GM12878 (cell line): ENCODE results near the gene BTNL8. TPM values are rescaled to one million over a fixed set of nuclear protein-coding genes. Genes with fewer than 3 reads are reported as not detected.

Source experiments
- ATAC-seq: fragments of 200-7000 bp; cut with Tn5 transposase; 3 replicates; pipeline ENCODE4 v1.9.1; 2020; ENCODE audit warnings: mild to moderate bottlenecking, moderate library complexity
- BruUV-seq: library from RNA; stranded (reverse); fragments of 400-500 nt; replicated peaks from 2 replicates; lab custom pipeline; 2021; lab: Mats Ljungman, UMichigan
- CTCF ChIA-PET: fragments of 300-600 bp; sonication (Branson Sonifier 250); formaldehyde crosslinking; extraction: SDS; loops from one replicate; lab custom pipeline; 2021; ENCODE audit warnings: inconsistent platforms; lab: Yijun Ruan, JAX
- POLR2A ChIA-PET: fragments of 350-600 bp; formaldehyde crosslinking; extraction: SDS; loops from one replicate; lab custom pipeline; 2021; ENCODE audit warnings: inconsistent platforms; lab: Charles Lee
- RAD21 ChIA-PET: fragments of 300-600 bp; sonication (Branson Sonifier 250); formaldehyde crosslinking; loops from one replicate; lab custom pipeline; 2023; ENCODE audit warnings: antibody characterized with exemption; ENCODE audit not compliant: unreplicated experiment; lab: Charles Lee
- SMC1A ChIA-PET: fragments of 300-600 bp; sonication (Branson Sonifier 250); formaldehyde crosslinking; loops from one replicate; lab custom pipeline; 2023; ENCODE audit not compliant: unreplicated experiment, uncharacterized antibody; lab: Charles Lee
- DNase-seq: peaks from one replicate; pipeline ENCODE4 v3.0.0-alpha.2; 2011; ENCODE audit warnings: low read depth, low spot score
- FAIRE-seq: peaks from 3 replicates; lab custom pipeline; 2011; peaks lifted over from hg19 to GRCh38; lab: Jason Lieb, UNC
- H2AFZ ChIP-seq: 2 replicates; pipeline ENCODE4 v1.6.0; 2011; ENCODE audit warnings: low read depth, low read length, control low read depth; ENCODE audit not compliant: control insufficient read depth
- H3K27ac ChIP-seq: 2 replicates; pipeline ENCODE4 v1.5.1; 2011; ENCODE audit warnings: control low read depth; ENCODE audit not compliant: control insufficient read depth, insufficient read depth
- H3K27me3 ChIP-seq, 2 experiments: replicated peaks in 1 of 2; 2 replicates each; pipeline versions ENCODE4 v1.6.0 to v1.6.1; 2011; ENCODE audit warnings: low read length in 1 of 2; ENCODE audit not compliant: control insufficient read depth in 2 of 2, insufficient read depth in 2 of 2
- H3K36me3 ChIP-seq, 2 experiments: 2 replicates each; pipeline ENCODE4 v1.5.1; 2011; ENCODE audit warnings: low read length in 1 of 2; ENCODE audit not compliant: control insufficient read depth in 2 of 2, insufficient read depth in 2 of 2
- H3K4me1 ChIP-seq: 2 replicates; pipeline ENCODE4 v1.6.1; 2011; ENCODE audit warnings: mild to moderate bottlenecking, low read length, moderate library complexity, mixed read lengths; ENCODE audit not compliant: control insufficient read depth, insufficient read depth
- H3K4me2 ChIP-seq: 2 replicates; pipeline ENCODE4 v1.6.0; 2011; ENCODE audit warnings: control low read depth; ENCODE audit not compliant: control insufficient read depth, insufficient read depth
- H3K4me3 ChIP-seq: fragments of 200-600 bp; sonication (generic); 2 replicates; pipeline ENCODE4 v1.5.1; 2016
- H3K79me2 ChIP-seq: 2 replicates; pipeline ENCODE4 v1.6.0; 2011; ENCODE audit warnings: low read length; ENCODE audit not compliant: control insufficient read depth, insufficient read depth
- H3K9ac ChIP-seq: 2 replicates; pipeline ENCODE4 v1.8.0; 2011; ENCODE audit warnings: low read length, control low read depth, mixed read lengths; ENCODE audit not compliant: control insufficient read depth, insufficient read depth
- H3K9me3 ChIP-seq: replicated peaks from 3 replicates; pipeline ENCODE4 v1.5.1; 2011; ENCODE audit warnings: mild to moderate bottlenecking, low read length; ENCODE audit not compliant: control insufficient read depth, insufficient read depth
- H4K20me1 ChIP-seq: 2 replicates; pipeline ENCODE4 v1.6.0; 2011; ENCODE audit not compliant: control insufficient read depth, insufficient read depth
- ESRRA ChIP-seq: IDR thresholded peaks from 2 replicates; pipeline ENCODE4 v1.6.1; 2012; ENCODE audit warnings: mild to moderate bottlenecking, low read length, improper control_type of control experiment
- FOS ChIP-seq: IDR thresholded peaks from 3 replicates; pipeline ENCODE4 v1.6.1; 2011; ENCODE audit warnings: borderline replicate concordance; ENCODE audit not compliant: insufficient read length; ENCODE audit errors: extremely low read depth
- GABPA ChIP-seq: IDR thresholded peaks from 2 replicates; pipeline ENCODE4 v1.6.1; 2014; ENCODE audit warnings: antibody characterized with exemption, low read depth, mild to moderate bottlenecking, inconsistent platforms
- IRF4 ChIP-seq: IDR thresholded peaks from 2 replicates; pipeline ENCODE4 v1.6.1; 2011; ENCODE audit warnings: low read depth, low read length
- MTA3 ChIP-seq: IDR thresholded peaks from 2 replicates; pipeline ENCODE4 v1.6.1; 2012; ENCODE audit warnings: low read length, inconsistent platforms, borderline replicate concordance
- NFXL1 ChIP-seq: fragments of 450-650 bp; IDR thresholded peaks from 2 replicates; pipeline ENCODE4 v1.6.1; 2017; ENCODE audit warnings: antibody characterized with exemption, mild to moderate bottlenecking, borderline replicate concordance
- RAD21 ChIP-seq: IDR thresholded peaks from 2 replicates; pipeline ENCODE4 v1.6.1; 2011; ENCODE audit warnings: mild to moderate bottlenecking, low read depth, low read length, moderate library complexity; ENCODE audit not compliant: insufficient read depth
- RAD51 ChIP-seq: fragments of 450-650 bp; IDR thresholded peaks from 2 replicates; pipeline ENCODE4 v1.6.1; 2016; ENCODE audit warnings: moderate library complexity, mild to moderate bottlenecking, inconsistent platforms
- ZSCAN29 ChIP-seq: fragments of 450-650 bp; IDR thresholded peaks from 2 replicates; pipeline ENCODE4 v1.6.1; 2017; ENCODE audit warnings: mild to moderate bottlenecking, moderate library complexity
- WGBS: methylation state at CpG from one replicate; pipeline ENCODE4 v1.1.6; 2016; ENCODE audit warnings: low lambda C conversion rate; ENCODE audit not compliant: insufficient replicate concordance, insufficient coverage; ENCODE audit errors: missing lambda C conversion rate; 5-methylcytosine and 5-hydroxymethylcytosine counted together
- in situ Hi-C: fragments of 300-500 bp; cut with MboI; formaldehyde crosslinking; loops from 9 replicates; pipeline ENCODE4 v1.14.3; 2018; ENCODE audit warnings: mixed read lengths
- intact Hi-C: fragments of 100-400 bp; cut with micrococcal nuclease; formaldehyde crosslinking; loops from one replicate; pipeline ENCODE4 v1.14.2; 2022; ENCODE audit not compliant: unreplicated experiment
- polyA plus RNA-seq, 11 experiments: library from polyadenylated mRNA; depleted of rRNA in 4 of 11; unstranded in 6 of 11; stranded (reverse) in 5 of 11; fragments of >200 nt; fragmentation: Nextera tagmentation in 4 of 11; fragmentation: Illumina TruSeq in 1 of 11; extraction: Ambion mirVana in 4 of 11; extraction: Trizol in 1 of 11; gene quantifications; 1 replicate in 1 of 11; 2 replicates in 10 of 11; pipeline versions ENCODE4 v1.2.1 to v1.2.3, GENCODE V29; 2011 to 2016; ENCODE audit warnings: inconsistent platforms in 2 of 11, missing spikeins in 2 of 11, low read depth in 1 of 11
- total RNA-seq, 4 experiments: library from RNA; depleted of rRNA in 3 of 4; stranded (reverse); fragments of >200 nt in 3 of 4; fragmentation: Illumina TruSeq in 1 of 4; extraction: Trizol in 1 of 4; gene quantifications; 2 replicates each; pipeline versions ENCODE4 v1.2.1 to v1.2.3, GENCODE V29; 2013 to 2021
- TF ChIP-seq, protein P1 (sequence below): IDR thresholded peaks from 2 replicates; pipeline ENCODE4 v1.6.1; 2012; ENCODE audit warnings: low read depth, low read length, improper control_type of control experiment
- TF ChIP-seq, protein P2 (sequence below): fragments of 450-650 bp; conservative IDR thresholded peaks from 2 replicates; pipeline ENCODE4 v1.6.1; 2017; ENCODE audit warnings: mild to moderate bottlenecking, moderate library complexity
- TF ChIP-seq, protein P3 (sequence below): IDR thresholded peaks from 2 replicates; pipeline ENCODE4 v1.6.1; 2012; ENCODE audit warnings: low read depth, low read length, improper control_type of control experiment
- TF ChIP-seq, protein P4 (sequence below): fragments of 450-650 bp; IDR thresholded peaks from 2 replicates; pipeline ENCODE4 v1.6.1; 2017; ENCODE audit warnings: borderline replicate concordance

Gene BTNL8
- total and polyA plus RNA-seq, 10 of the 15 experiments (the other 5 are each of a cell fraction or from before 2014, with no cell fraction given) = 0.13 to 3.4 (median 0.26) TPM; not detected in 2

DNA sequence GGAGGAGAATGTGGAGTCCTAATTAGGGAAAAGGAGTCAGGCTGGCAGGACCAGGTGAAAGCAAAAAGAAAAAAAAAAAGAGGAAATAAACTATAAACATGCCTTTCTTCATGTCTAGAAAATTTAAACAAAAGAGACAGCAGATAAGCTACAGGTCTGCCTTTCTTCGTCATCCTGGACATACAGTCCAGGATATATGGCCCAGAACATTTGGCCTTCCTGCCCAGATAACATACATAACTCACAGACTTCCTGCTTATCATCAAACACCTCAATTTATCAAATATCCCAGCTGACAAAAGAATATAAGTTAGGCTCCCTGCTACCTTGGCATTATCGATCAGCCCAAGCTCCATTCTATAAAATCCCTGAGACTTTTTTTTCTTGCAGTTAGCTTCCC, 11.2 kb downstream of the BTNL8 start:
- POLR2A ChIA-PET = no interaction called here
- ATAC-seq = no peak
- H3K27me3 ChIP-seq = no peaks in the 10 kb centered on the region
- no TSS peak for BruUV-seq
- no peaks in the 10 kb centered on the region for H4K20me1 ChIP-seq
- FAIRE-seq = no peak
- H3K4me3 ChIP-seq = no peak overlapping the region
- no peak overlapping the region for H2AFZ ChIP-seq
- no peaks in the 10 kb centered on the region for H3K79me2 ChIP-seq
- intact Hi-C loops (no loop called here), in situ Hi-C loops (no loop called here)
- no peaks in the 10 kb centered on the region for H3K4me1 ChIP-seq
- WGBS = 64% methylated on average over 2 of the region's 2 CpGs
- no peak overlapping the region for H3K27ac ChIP-seq
- TF ChIP-seq ESRRA = no peak
- TF ChIP-seq IRF4 = no peak
- no peak for TF ChIP-seq NFXL1
- TF ChIP-seq, protein P1, sequence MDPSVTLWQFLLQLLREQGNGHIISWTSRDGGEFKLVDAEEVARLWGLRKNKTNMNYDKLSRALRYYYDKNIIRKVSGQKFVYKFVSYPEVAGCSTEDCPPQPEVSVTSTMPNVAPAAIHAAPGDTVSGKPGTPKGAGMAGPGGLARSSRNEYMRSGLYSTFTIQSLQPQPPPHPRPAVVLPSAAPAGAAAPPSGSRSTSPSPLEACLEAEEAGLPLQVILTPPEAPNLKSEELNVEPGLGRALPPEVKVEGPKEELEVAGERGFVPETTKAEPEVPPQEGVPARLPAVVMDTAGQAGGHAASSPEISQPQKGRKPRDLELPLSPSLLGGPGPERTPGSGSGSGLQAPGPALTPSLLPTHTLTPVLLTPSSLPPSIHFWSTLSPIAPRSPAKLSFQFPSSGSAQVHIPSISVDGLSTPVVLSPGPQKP = no peak
- TF ChIP-seq, protein P2, sequence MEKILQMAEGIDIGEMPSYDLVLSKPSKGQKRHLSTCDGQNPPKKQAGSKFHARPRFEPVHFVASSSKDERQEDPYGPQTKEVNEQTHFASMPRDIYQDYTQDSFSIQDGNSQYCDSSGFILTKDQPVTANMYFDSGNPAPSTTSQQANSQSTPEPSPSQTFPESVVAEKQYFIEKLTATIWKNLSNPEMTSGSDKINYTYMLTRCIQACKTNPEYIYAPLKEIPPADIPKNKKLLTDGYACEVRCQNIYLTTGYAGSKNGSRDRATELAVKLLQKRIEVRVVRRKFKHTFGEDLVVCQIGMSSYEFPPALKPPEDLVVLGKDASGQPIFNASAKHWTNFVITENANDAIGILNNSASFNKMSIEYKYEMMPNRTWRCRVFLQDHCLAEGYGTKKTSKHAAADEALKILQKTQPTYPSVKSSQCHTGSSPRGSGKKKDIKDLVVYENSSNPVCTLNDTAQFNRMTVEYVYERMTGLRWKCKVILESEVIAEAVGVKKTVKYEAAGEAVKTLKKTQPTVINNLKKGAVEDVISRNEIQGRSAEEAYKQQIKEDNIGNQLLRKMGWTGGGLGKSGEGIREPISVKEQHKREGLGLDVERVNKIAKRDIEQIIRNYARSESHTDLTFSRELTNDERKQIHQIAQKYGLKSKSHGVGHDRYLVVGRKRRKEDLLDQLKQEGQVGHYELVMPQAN = no peak
- no peak for TF ChIP-seq MTA3
- TF ChIP-seq, protein P3, sequence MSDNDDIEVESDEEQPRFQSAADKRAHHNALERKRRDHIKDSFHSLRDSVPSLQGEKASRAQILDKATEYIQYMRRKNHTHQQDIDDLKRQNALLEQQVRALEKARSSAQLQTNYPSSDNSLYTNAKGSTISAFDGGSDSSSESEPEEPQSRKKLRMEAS = no peak
- TF ChIP-seq GABPA = no peak
- TF ChIP-seq RAD51 = no peak
- TF ChIP-seq, protein P4, sequence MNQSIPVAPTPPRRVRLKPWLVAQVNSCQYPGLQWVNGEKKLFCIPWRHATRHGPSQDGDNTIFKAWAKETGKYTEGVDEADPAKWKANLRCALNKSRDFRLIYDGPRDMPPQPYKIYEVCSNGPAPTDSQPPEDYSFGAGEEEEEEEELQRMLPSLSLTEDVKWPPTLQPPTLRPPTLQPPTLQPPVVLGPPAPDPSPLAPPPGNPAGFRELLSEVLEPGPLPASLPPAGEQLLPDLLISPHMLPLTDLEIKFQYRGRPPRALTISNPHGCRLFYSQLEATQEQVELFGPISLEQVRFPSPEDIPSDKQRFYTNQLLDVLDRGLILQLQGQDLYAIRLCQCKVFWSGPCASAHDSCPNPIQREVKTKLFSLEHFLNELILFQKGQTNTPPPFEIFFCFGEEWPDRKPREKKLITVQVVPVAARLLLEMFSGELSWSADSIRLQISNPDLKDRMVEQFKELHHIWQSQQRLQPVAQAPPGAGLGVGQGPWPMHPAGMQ = no peak
- no peak for TF ChIP-seq ZSCAN29
- no peak for TF ChIP-seq RAD21
- TF ChIP-seq FOS = no peak
- CTCF ChIA-PET = interaction anchor here (0.6 to 1.1 kb wide), 3 partner anchors 109 to 244 kb away, joined by 3 to 4 read pairs (median 3); no protein-coding TSS in a partner anchor
- SMC1A ChIA-PET = interaction anchor here (0.7 to 1.6 kb wide), 4 partner anchors 36 to 252 kb away, joined by 3 read pairs; no protein-coding TSS in a partner anchor
- no peak for DNase-seq
- no peaks in the 10 kb centered on the region for H3K36me3 ChIP-seq
- no peak overlapping the region for H3K9ac ChIP-seq
- RAD21 ChIA-PET = interaction anchor here (0.7 kb wide), 1 partner anchor 177 kb away, joined by 3 read pairs; no protein-coding TSS in a partner anchor
- H3K9me3 ChIP-seq = no peaks in the 10 kb centered on the region; the same call in 2 of the 3 replicates
- no peak overlapping the region for H3K4me2 ChIP-seq
